Right lobe of liver (tissue), 6 donors: ENCODE measurements around the gene BTBD18. TPM values are rescaled to one million over a fixed set of nuclear protein-coding genes. Genes with fewer than 3 reads are reported as not detected.
A peak's percentile ranks its signal among the peaks of the same experiment; 100 is the strongest.

Source experiments
- ATAC-seq, 4 donors: fragments of 200-7000 bp; cut with Tn5 transposase; one replicate each; pipeline ENCODE4 v1.9.1; 2020; ENCODE audit warnings: mild to moderate bottlenecking in 4 of 4, moderate library complexity in 4 of 4
- DNase-seq, 3 donors: peaks; one replicate each; pipeline ENCODE4 v3.0.0-alpha.2; 2020
- H3K27ac ChIP-seq, 3 donors: fragments of 200-600 bp; one replicate each; pipeline ENCODE4 v1.8.0; 2022
- H3K27me3 ChIP-seq, 2 donors: fragments of 200-600 bp; one replicate each; pipeline ENCODE4 v1.8.0; 2022
- H3K36me3 ChIP-seq, 4 donors: fragments of 200-600 bp; sonication (generic) in 1 of 4; one replicate each; pipeline versions ENCODE4 v1.5.1 to v1.8.0; 2017 to 2022; ENCODE audit warnings: control low read depth in 1 of 4
- H3K4me1 ChIP-seq, 4 donors: fragments of 200-600 bp; sonication (generic) in 1 of 4; one replicate each; pipeline versions ENCODE4 v1.5.1 to v1.8.0; 2017 to 2022; ENCODE audit warnings: control low read depth in 1 of 4
- H3K4me3 ChIP-seq, 3 donors: fragments of 200-600 bp; one replicate each; pipeline ENCODE4 v1.8.0; 2022
- H3K9me3 ChIP-seq, 4 donors: fragments of 200-600 bp; sonication (generic) in 1 of 4; one replicate each; pipeline versions ENCODE4 v1.5.1 to v1.8.0; 2017 to 2022; ENCODE audit warnings: control low read depth in 1 of 4
- POLR2A ChIP-seq: fragments of 450-650 bp; IDR thresholded peaks from one replicate; pipeline ENCODE4 v1.6.1; 2017; ENCODE audit warnings: antibody characterized with exemption, mild to moderate bottlenecking
- WGBS: methylation state at CpG from one replicate; pipeline ENCODE4 v1.1.6; 2018; ENCODE audit warnings: low coverage, low lambda C conversion rate; ENCODE audit not compliant: insufficient coverage; ENCODE audit errors: missing lambda C conversion rate; 5-methylcytosine and 5-hydroxymethylcytosine counted together
- intact Hi-C, 2 donors: fragments of 100-400 bp; cut with DNase I; formaldehyde crosslinking; loops; one replicate each; pipeline versions ENCODE4 v1.11.2 to v1.14.1; 2022
- long read RNA-seq: library from polyadenylated mRNA; unstranded; transcript quantifications from one replicate; pipeline ENCODE4 v2.0.0, GENCODE V29; 2019
- total RNA-seq, 6 experiments: library from RNA; depleted of rRNA in 2 of 6; stranded (reverse); fragments of >200 nt in 2 of 6; fragmentation: NEBNext Ultra II Directional in 3 of 6; extraction: Animal tissue kit (Norgen Biotek cat#: 25700) in 3 of 6; gene quantifications; one replicate each; pipeline versions ENCODE4 v1.1.0 to v1.2.4, GENCODE V29; 2016 to 2023
- TF ChIP-seq, protein P1 (sequence below), 4 donors: fragments of 200-600 bp in 3 of 4; fragments of 450-650 bp in 1 of 4; IDR thresholded peaks; one replicate each; pipeline versions ENCODE4 v1.5.1 to v1.8.0; 2016 to 2022; ENCODE audit warnings: antibody characterized with exemption in 4 of 4, mild to moderate bottlenecking in 2 of 4
- donor health status: DM: no; HTN: yes; CAD: no.
- donor health status: DM: no; HTN: no; CAD: no.
- donor health status: DM: no; HTN: no; CAD: no.
- donor health status: DM: no; HTN: yes; CAD: no.
- donor health status: DM: no; HTN: yes; CAD: no.

The BTBD18 gene, protein sequence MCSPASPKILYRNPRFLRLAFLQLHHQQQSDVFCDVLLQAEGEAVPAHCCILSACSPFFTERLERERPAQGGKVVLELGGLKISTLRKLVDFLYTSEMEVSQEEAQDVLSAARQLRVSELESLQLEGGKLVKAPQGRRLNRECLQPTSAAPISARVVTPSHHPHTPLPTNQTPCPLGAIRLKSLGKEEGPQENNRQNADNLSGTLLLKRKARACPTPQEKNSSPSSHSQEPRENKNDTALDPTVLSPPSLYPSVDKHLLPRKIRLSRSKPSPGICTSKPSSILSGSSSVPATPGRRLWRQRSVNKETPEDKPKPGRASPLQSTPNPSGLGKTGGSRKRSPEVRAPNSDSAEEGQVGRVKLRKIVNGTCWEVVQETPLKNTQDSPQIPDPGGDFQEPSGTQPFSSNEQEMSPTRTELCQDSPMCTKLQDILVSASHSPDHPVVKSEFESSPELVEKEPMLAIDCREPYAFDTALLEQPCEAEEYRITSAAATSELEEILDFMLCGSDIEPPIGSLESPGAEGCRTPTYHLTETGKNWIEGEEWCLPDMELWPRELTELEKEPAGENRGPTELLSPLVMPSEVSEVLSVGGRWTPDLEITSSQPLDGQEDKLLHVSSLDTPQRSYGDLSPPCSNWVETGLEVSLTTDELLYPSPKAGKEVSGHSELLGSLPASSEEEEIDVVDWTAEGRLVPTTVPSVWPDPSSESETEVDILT
- not detected for total RNA-seq
- long read RNA-seq: 0 reads

DNA sequence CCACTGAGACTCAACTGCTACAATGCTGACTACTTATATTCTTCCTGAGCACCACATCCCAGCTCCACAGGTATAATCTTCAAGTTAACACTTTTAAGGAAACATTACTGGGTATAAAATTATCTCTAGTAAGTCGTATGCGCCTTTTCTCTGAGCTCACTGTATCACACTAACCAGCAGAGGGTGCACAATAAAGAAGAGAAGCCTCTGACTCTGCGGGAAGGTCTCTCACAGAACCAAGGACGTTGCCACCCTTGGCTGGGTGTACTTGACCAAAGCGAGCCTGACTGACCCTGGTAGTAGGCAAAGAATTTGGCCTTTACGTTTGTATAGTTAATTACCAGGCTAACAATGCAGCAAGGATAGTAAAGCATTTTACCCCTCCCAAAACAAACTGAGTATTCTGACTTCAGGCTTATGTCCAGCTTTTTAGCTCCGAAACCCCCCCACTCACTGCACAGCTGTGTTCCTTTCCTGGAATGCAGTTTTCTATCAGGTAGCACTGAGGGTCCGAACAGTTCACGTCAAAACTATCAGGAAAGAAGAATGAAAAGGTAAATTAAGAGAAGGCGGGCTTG lies at the start of gene BTBD18:
BTBD18 (minus strand) TSS at position 144 of the 578 bp plus-strand sequence. CDS start 631 bp downstream, outside the sequence.
- intact Hi-C loops: loop anchor here in 1 of 2 donors (5.0 kb wide), 1 partner anchor 51 kb away; no protein-coding TSS in a partner anchor
- Histone ChIP-seq H3K27me3 (no peaks in the 10 kb centered on the region), H3K4me3 (no peak within 1 kb of the TSS), H3K27ac (no peak within 1 kb of the TSS), H3K9me3 (no peaks in the 10 kb centered on the region), H3K36me3 (no peaks in the 10 kb centered on the region), H3K4me1 (peaks cover 0 to 3% (median 0%) of the 10 kb centered on the region in 4 donors)
- ATAC-seq: peak; percentile 91 to 95 (median 94)
- no peak for TF ChIP-seq POLR2A
- TF ChIP-seq, protein P1, sequence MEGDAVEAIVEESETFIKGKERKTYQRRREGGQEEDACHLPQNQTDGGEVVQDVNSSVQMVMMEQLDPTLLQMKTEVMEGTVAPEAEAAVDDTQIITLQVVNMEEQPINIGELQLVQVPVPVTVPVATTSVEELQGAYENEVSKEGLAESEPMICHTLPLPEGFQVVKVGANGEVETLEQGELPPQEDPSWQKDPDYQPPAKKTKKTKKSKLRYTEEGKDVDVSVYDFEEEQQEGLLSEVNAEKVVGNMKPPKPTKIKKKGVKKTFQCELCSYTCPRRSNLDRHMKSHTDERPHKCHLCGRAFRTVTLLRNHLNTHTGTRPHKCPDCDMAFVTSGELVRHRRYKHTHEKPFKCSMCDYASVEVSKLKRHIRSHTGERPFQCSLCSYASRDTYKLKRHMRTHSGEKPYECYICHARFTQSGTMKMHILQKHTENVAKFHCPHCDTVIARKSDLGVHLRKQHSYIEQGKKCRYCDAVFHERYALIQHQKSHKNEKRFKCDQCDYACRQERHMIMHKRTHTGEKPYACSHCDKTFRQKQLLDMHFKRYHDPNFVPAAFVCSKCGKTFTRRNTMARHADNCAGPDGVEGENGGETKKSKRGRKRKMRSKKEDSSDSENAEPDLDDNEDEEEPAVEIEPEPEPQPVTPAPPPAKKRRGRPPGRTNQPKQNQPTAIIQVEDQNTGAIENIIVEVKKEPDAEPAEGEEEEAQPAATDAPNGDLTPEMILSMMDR (IDR thresholded peaks at IDR 0.05): peak; percentile 50 to 60 (median 56)
- 34% methylated on average over 10 of the region's 10 CpGs for WGBS
- DNase-seq: no peak

DNA sequence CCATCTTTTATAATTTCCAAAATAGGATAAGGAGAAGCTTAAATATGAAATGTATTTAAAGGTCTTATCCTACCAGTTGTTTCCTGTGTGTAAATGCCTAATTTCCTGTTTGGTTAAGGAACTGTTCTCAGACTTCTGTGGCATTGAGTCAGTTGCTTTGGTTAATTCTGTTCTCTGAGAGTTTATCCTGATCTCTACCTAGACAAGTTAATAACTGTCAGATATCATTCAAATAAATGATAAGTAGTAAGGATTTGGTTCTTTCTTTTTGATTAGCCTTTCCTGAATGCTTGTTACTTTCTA lies 49.5 kb upstream of the BTBD18 start:
- peaks cover 2 to 63% (median 38%) of the 10 kb centered on the region in 4 donors for H3K36me3 ChIP-seq

DNA sequence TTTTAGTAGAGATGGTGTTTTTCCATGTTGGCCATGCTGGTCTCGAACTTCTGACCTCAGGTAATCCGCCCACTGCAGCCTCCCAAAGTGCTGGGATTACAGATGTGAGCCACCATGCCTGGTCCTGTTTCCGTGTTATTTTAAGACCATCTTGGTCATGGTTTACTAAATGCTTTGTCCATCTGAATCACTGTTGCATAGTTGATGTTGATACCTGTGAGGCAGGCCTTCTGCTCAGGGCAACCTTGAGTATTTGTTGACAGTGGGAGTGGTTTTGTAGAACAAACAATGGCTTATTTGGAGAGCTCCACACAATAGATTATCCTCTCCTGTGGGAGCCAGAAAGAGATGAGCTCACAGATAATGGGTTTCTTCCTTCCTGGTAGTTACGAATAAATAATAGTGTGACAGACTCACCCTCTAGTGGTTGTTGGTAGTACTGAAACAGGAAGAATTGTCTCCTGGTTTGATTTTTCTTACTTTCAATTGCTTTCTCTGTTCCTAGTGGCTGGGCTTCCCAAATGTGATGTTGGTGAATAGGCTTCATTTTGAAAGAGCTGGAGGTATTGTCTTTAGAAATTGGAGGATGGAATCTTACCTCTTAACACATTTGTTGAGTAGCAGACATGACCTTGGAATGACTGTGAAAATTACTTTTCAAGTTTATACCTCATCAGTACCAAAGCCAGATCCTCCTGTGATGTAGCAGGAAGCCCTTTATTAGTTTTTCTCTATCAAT lies 49.0 kb upstream of the BTBD18 start:
- no peaks in the 10 kb centered on the region for H3K27me3 ChIP-seq
- intact Hi-C loops: loop anchor here in 1 of 2 donors (5.0 kb wide), 1 partner anchor 48 kb away; the partner anchor contains the start of gene BTBD18
- WGBS: 47% methylated on average over 4 of the region's 4 CpGs
- peak overlapping the region in 2 of 3 donors; percentile 35 to 47 for H3K27ac ChIP-seq
- peak; percentile 88 to 94 (median 91) for ATAC-seq
- H3K9me3 ChIP-seq: no peaks in the 10 kb centered on the region
- H3K4me1 ChIP-seq: peaks cover 0 to 31% (median 17%) of the 10 kb centered on the region in 4 donors
- DNase-seq: no peak
- H3K36me3 ChIP-seq: peaks cover 0 to 63% (median 41%) of the 10 kb centered on the region in 4 donors
- TF ChIP-seq POLR2A: no peak
- TF ChIP-seq, protein P1 (IDR thresholded peaks at IDR 0.05): peak; percentile 87 to 99 (median 90)
- H3K4me3 ChIP-seq: no peak overlapping the region

More for the DNA sequence above, 49.5 kb upstream of the BTBD18 start:
- ATAC-seq (no peak), DNase-seq (no peak)
- Histone ChIP-seq H3K27ac (no peak overlapping the region), H3K9me3 (no peaks in the 10 kb centered on the region), H3K4me1 (peaks cover 0 to 31% (median 17%) of the 10 kb centered on the region in 4 donors), H3K4me3 (no peak overlapping the region), H3K27me3 (no peaks in the 10 kb centered on the region)
- intact Hi-C loops: loop anchor here in 1 of 2 donors (5.0 kb wide), 1 partner anchor 49 kb away; the partner anchor contains the start of gene BTBD18
- TF ChIP-seq, protein P1 (IDR thresholded peaks at IDR 0.05): no peak
- TF ChIP-seq POLR2A: no peak
